ENCODE measurements around the gene RAC2.

DNA sequence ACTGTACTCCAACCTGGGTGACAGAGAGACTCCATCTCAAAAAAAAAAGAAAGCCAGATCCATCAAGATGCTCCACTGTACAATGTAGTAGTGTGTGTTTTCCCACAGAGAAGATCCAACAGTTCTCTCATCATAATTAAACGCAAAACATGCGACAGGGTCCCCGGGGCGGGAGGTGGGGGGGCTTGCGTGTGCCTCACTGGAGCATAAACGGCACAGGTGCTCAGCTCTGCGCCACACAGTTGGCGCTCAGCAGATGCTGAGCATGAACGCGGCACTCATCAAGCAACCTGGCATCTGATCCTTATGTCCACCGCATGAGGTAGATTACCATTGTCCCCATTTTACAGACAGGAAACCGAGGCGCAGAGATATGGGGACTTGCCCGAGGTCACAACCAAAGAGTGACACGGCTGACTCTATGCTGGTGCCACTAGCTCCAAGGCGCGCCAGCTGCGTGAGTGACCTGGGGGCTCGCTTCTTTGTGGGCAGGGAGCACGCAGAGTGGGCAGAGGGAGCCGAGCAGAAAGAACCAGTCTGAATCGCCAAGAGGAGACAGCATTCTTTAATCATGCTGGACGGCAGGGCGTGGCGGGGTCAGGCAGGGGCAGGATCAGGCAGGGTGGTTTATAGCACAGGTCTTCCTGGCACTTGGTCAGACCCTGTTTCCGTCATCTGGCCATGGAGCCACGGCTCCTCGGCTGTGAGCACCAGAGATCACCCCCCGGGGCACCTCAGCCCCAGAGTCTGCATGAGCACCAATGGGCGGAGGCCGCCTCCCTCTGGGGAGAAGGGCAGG is 64.2 kb downstream of the RAC2 start:
- no peak for TF ChIP-seq CTCF (IDR thresholded peaks at IDR 0.05; ENCODE audit: poor library complexity)
- no peak for TF ChIP-seq EZH2 (IDR thresholded peaks at IDR 0.05; ENCODE audit: borderline replicate concordance)
- TF ChIP-seq EZH2phosphoT487 (IDR thresholded peaks at IDR 0.05; ENCODE audit: low read depth, severe bottlenecking, unreplicated experiment), result no peak
